Measurements from ENCODE around the gene CACNA1A. TPM values are rescaled to one million over a fixed set of nuclear protein-coding genes. Genes with fewer than 3 reads are reported as not detected.

Gene CACNA1A
- total RNA-seq, 1 donor from 2014 or later: 1.5 TPM

DNA sequence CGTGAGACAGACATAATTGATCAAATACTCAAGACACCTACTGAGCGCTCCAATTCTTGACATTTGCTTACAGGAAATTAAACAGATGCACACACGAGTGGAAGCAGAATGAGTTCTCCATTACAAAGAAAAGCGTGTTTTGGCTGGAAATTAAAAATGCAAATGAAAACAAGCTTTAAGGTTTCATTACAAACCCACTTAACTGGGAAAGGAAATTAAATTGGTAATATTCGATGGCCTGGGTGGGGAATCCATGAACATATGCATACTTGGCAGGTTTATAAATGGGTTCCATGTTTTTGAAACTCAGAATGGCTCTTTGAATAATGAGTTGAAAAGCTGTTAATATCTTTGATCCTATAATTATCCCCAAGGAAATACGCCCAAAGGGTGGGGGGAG lies 178.0 kb downstream of the CACNA1A start:
- DNase-seq: no peak
- TF ChIP-seq, protein P1, sequence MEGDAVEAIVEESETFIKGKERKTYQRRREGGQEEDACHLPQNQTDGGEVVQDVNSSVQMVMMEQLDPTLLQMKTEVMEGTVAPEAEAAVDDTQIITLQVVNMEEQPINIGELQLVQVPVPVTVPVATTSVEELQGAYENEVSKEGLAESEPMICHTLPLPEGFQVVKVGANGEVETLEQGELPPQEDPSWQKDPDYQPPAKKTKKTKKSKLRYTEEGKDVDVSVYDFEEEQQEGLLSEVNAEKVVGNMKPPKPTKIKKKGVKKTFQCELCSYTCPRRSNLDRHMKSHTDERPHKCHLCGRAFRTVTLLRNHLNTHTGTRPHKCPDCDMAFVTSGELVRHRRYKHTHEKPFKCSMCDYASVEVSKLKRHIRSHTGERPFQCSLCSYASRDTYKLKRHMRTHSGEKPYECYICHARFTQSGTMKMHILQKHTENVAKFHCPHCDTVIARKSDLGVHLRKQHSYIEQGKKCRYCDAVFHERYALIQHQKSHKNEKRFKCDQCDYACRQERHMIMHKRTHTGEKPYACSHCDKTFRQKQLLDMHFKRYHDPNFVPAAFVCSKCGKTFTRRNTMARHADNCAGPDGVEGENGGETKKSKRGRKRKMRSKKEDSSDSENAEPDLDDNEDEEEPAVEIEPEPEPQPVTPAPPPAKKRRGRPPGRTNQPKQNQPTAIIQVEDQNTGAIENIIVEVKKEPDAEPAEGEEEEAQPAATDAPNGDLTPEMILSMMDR (IDR thresholded peaks at IDR 0.05): no peak
- ChIA-PET POLR2A (no interaction called here), CTCF (no interaction called here)
- Mint-ChIP-seq H3K36me3 (ENCODE audit: low read depth) (no peaks in the 10 kb centered on the region), H3K27me3 (peaks cover 28% of the 10 kb centered on the region), H3K9me3 (peaks cover 5% of the 10 kb centered on the region), H3K27ac (no peak overlapping the region), H3K4me3 (no peak overlapping the region), H3K4me1 (no peaks in the 10 kb centered on the region)
- intact Hi-C loops (cut with micrococcal nuclease): no loop called here
- no peak for ATAC-seq (ENCODE audit: low read depth)

DNA sequence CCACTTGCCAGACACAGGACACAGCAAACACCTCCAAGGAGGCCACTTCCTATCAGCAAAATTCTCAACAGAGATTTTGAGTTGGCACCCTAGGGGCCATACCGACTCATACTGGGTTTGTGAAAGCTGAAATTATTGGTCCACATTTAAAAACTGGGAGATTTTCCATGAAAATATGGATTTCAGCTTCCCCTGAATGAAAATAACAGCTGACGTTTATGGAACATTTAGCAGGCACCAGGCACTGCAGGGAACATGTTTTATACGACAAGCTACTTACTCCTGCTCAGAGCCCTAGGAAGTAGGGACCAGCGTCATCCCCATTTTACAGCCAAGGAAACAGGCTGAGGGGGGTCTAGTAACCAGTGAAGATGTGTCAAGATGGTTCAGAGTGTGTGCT lies 186.8 kb downstream of the CACNA1A start:
- H3K4me1 Mint-ChIP-seq: no peaks in the 10 kb centered on the region
- ATAC-seq (ENCODE audit: low read depth) (no peak), DNase-seq (no peak)
- H3K4me3 Mint-ChIP-seq: no peak overlapping the region
- TF ChIP-seq, protein P1 (IDR thresholded peaks at IDR 0.05): no peak
- peaks cover 9% of the 10 kb centered on the region for H3K9me3 Mint-ChIP-seq
- H3K36me3 Mint-ChIP-seq (ENCODE audit: low read depth): no peaks in the 10 kb centered on the region
- ChIA-PET CTCF (no interaction called here), POLR2A (no interaction called here)
- H3K27ac Mint-ChIP-seq: no peak overlapping the region
- peaks cover 38% of the 10 kb centered on the region for H3K27me3 Mint-ChIP-seq
- intact Hi-C loops (cut with micrococcal nuclease): no loop called here

DNA sequence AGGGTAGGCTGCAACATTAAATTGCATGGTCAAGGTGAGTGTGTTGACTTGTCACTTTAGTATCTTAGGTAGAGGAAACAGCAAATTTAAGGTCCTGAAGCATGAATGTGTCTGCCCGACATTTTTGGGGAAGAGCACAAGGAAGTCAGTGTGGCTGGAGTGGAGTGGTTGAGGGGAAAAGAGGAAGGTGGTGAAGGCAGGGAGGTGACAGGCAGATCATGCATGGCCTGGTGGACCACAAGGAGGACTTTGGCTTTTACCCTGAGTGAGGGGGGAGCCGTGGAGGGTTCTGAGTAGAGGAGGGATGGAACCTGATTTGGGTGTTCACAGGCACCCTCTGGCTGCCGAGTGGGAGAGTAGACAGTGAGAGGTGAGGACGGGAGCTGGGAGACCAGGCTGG lies 188.1 kb downstream of the CACNA1A start:
- no peak overlapping the region for H3K27ac Mint-ChIP-seq
- intact Hi-C loops (cut with micrococcal nuclease): no loop called here
- H3K27me3 Mint-ChIP-seq: peaks cover 31% of the 10 kb centered on the region
- H3K36me3 Mint-ChIP-seq (ENCODE audit: low read depth): no peaks in the 10 kb centered on the region
- TF ChIP-seq, protein P1 (IDR thresholded peaks at IDR 0.05): no peak
- H3K9me3 Mint-ChIP-seq: peaks cover 4% of the 10 kb centered on the region
- no peak overlapping the region for H3K4me3 Mint-ChIP-seq
- ChIA-PET POLR2A (no interaction called here), CTCF (no interaction called here)
- no peaks in the 10 kb centered on the region for H3K4me1 Mint-ChIP-seq
- no peak for DNase-seq
- ATAC-seq (ENCODE audit: low read depth): no peak

DNA sequence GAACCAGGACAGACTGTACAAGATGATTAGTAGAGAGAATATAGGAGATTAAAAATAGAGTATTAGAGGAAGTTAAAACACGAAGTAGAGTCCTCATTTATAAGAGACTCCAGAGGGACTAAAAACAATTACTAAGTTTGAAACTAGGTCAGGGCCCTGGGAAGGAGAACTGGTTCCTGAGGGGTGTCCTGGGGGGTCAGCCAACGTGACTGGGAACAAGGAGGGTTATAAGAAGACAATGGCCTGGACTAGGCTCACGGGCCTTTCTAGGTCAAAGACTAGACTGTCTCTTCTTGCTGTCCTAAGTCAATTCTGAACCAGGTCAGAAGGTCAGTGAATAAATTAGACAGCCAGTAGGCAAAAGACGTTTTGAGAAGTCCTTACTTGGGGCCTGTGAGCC lies 190.8 kb downstream of the CACNA1A start:
- H3K4me1 Mint-ChIP-seq: no peaks in the 10 kb centered on the region

DNA sequence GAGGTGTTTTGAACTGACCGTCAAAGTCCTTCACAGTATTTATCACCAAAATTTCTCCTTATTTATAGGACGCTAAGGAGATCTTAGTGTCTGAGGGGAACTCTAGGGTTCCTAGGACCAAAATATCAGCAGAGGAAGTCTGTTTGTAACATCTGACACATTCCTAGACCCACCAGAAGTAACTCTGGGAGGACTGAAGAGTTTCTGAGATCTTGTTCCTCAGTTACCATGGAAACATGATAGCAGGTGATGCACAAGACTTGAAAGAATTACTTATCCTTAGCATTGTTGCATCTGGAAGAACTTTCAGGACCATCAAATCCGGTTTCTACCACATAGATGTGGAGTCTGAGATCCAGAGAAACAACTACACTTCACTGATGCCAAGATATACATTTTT lies 191.5 kb downstream of the CACNA1A start:
- TF ChIP-seq, protein P1 (IDR thresholded peaks at IDR 0.05): no peak
- no peak for DNase-seq
- ChIA-PET POLR2A (no interaction called here), CTCF (no interaction called here)
- no peak overlapping the region for H3K4me3 Mint-ChIP-seq
- H3K27me3 Mint-ChIP-seq: peaks cover 34% of the 10 kb centered on the region
- ATAC-seq (ENCODE audit: low read depth): no peak
- no peaks in the 10 kb centered on the region for H3K36me3 Mint-ChIP-seq (ENCODE audit: low read depth)
- no peaks in the 10 kb centered on the region for H3K4me1 Mint-ChIP-seq
- intact Hi-C loops (cut with micrococcal nuclease): no loop called here
- no peak overlapping the region for H3K27ac Mint-ChIP-seq
- no peaks in the 10 kb centered on the region for H3K9me3 Mint-ChIP-seq

More for the DNA sequence above, 190.8 kb downstream of the CACNA1A start:
- ChIA-PET CTCF (no interaction called here), POLR2A (no interaction called here)
- Mint-ChIP-seq H3K4me3 (no peak overlapping the region), H3K36me3 (ENCODE audit: low read depth) (no peaks in the 10 kb centered on the region), H3K27ac (no peak overlapping the region), H3K9me3 (no peaks in the 10 kb centered on the region), H3K27me3 (peaks cover 33% of the 10 kb centered on the region)
- TF ChIP-seq, protein P1 (IDR thresholded peaks at IDR 0.05): no peak
- DNase-seq (no peak), ATAC-seq (ENCODE audit: low read depth) (no peak)
- intact Hi-C loops (cut with micrococcal nuclease): no loop called here

All from activated B cell treated with CpG ODN at 0.5 μM for 24 hours (primary cell).